IPS-11a (cell line): ENCODE measurements around the gene NR1D1.
"Not testable (repeated sequence)": the region's sequence is repeated elsewhere in the genome, so short reads cannot be mapped to it uniquely, and the experiment has no call there.

Source experiments
- H3K4me3 ChIP-seq: one replicate; pipeline ENCODE4 v1.5.1; 2013; ENCODE audit warnings: low read depth, low read length, control low read depth

Gene NR1D1

GRCh38 chr17:40100419-40100668, at the start of gene NR1D1:
Gene NR1D1, minus strand, starts transcription at chr17:40100589. Its CDS starts 495 bp downstream, at chr17:40100094.
- peak within 1 kb of the TSS; percentile 57 for H3K4me3 ChIP-seq

GRCh38 chr17:40148527-40148926, 48.1 kb upstream of the NR1D1 start:
- no peak overlapping the region for H3K4me3 ChIP-seq

DNA sequence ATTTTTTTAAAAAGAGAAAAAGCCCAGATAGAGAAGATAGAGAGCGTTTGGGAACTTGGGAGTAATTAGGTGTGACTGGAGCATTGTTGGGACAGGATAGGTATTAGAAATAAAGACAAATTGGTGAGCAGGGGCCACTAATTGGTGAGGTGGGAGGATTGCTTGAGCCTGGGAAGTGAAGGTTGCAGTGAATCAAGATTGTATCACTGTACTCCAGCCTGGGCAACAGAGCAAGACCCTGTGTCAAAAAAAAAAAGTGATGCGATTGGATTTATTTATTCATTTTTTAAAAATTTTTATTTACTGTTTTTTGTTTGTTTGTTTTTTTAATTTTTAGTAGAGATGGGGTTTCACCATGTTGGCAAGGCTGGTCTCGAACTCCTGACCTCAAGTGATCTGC, 45.1 kb upstream of the NR1D1 start:
- H3K4me3 ChIP-seq: no peak overlapping the region

DNA sequence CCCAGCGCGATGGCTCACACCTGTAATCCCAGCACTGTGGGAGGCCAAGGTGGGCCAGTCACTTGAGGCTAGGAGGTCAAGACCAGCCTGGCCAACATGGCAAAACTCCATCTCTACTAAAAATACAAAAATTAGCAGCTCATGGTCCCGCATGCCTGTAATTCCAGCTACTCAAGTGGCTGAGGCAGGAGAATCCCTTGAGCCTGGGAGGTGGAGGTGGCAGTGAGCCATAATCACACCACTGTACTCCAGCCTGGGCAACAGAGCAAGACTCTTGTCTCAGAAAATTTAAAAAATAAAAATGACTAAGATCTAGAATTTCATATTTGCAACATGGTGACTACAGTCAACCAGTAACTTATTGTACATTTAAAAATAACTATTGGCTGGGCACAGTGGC, 42.8 kb upstream of the NR1D1 start:
- H3K4me3 ChIP-seq: not testable (repeated sequence)

- H3K4me3 ChIP-seq: peak overlapping the region; percentile 89
These were observed 39.2 kb upstream of the NR1D1 start for GRCh38 chr17:40139566-40140058.

DNA sequence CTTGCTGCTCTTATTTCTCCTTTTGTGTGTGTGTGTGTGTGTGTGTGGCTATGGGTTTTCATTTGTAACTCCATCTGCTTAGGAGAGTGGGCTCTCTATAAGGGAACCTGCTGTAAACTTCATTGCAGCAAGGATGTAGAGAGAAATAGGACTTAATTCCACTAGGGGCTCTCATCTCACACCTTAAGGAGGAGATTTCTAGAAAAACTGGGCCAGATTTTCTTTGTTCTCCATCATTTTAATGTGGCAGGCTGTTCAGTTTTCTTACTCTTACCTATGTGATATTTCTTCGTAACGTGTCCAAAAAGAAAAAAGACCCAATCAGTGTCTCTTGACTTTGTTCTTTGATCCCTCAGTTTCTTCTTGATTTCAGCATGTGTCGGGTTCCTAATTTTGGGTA, 35.4 kb upstream of the NR1D1 start:
- no peak overlapping the region for H3K4me3 ChIP-seq

DNA sequence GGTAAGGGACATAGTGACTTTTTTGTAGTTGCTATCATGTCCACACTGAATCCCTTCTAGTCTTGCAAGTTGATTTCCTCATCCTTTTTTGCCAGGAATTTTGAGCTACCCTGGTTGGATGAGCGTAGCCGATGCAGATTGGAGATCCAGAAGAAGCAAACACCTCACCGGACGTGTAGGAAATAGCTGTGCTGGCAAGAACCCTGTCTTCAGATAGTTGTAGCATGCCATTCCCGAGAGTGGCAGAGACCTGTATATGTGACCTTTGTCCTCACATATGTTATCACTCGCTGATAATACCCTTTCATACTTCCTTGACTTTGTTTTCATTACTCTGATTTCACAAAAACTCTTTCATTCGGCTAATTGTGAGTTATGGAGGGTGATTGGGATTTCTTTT, 33.8 kb upstream of the NR1D1 start:
- H3K4me3 ChIP-seq: no peak overlapping the region

DNA sequence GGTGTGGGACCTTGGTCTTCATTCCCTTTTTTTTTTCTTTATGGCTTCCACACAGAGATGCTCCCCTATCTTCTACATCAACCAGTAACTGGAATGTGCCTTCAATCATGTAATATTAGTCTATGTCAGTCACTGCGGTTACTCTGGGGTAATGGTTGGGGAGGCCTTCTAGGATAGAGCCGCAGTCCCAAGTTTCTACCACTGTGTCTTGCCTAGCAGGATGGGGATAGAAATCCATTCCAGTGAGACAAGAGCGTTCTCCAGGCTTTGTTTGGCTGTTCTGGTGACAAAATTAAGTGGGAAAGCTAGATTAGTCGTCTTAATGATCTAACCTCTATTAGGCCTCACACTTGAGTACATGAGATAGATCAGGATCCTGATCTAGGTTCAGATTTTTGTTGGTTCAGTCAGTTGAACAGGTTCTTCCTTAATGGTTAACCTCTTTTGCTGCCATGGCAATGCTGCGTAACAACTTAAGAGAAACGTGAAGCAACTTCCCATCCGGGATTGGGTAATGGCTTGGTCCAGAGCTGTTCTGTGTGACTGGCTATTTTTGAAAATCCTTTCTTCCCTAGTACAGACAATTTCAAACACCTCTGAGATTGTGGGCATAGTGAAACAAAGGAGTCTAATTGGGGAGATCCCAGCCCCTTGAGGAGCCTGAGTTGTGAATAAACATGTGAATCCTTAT, 30.1 kb upstream of the NR1D1 start:
- no peak overlapping the region for H3K4me3 ChIP-seq

- H3K4me3 ChIP-seq: no peak overlapping the region
These were observed 29.1 kb upstream of the NR1D1 start for GRCh38 chr17:40129498-40129897.

DNA sequence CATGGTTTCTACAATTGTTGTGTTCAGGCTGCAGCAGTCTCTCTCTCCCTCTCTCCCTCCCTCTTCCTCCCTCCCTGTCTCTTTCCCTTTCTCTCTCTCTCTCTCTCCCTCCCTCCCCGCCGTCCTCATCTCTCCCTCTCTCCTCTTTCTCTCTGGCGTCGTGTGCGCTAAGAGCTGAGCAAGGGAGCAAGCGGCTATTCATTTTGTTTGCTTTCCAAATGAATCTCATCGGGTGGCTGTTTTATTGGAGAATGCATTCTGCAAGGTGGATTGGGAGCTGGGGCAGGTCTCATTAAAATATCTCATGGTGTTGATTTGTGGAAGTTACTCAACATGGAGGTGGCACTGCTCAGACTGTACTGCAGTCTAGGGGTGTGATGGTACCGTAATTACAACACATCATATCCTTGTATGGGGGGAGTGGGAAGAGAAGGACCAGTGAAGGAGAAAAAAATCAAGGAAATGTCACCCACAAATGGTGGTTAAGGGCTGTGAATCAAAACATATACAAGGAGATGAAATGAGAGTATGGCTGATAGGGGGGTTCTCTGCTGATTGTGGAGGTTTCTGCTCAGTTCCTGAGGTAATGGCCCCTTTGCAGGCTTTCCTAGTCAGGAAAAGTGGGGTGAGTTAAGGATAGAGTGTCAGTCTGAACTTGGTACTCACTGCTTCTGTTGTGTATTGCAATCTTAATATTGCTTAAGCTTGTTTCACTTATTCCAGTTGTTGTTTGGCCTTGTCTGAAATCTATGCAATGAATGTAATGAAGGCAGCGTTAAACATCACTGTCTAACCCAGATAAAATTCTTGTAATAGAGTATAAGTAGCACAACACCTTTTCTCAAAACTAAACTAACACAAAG, 24.1 kb upstream of the NR1D1 start:
- H3K4me3 ChIP-seq: peak overlapping the region; percentile 76

DNA sequence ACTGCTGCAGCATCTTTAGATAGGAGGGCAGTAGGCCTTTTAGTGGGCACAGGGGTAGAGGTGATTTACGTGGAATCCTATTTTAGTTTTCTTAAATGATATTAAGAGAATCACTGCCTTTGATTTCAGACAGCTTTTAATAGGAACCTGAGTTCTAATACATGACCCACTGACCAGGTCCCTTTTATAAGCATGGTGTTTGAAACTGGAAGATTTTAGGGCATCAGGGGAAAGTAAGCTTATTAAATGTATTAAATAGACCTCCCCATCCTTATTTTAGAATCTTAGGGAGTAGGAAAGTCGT, 23.4 kb upstream of the NR1D1 start:
- peak overlapping the region; percentile 76 for H3K4me3 ChIP-seq

DNA sequence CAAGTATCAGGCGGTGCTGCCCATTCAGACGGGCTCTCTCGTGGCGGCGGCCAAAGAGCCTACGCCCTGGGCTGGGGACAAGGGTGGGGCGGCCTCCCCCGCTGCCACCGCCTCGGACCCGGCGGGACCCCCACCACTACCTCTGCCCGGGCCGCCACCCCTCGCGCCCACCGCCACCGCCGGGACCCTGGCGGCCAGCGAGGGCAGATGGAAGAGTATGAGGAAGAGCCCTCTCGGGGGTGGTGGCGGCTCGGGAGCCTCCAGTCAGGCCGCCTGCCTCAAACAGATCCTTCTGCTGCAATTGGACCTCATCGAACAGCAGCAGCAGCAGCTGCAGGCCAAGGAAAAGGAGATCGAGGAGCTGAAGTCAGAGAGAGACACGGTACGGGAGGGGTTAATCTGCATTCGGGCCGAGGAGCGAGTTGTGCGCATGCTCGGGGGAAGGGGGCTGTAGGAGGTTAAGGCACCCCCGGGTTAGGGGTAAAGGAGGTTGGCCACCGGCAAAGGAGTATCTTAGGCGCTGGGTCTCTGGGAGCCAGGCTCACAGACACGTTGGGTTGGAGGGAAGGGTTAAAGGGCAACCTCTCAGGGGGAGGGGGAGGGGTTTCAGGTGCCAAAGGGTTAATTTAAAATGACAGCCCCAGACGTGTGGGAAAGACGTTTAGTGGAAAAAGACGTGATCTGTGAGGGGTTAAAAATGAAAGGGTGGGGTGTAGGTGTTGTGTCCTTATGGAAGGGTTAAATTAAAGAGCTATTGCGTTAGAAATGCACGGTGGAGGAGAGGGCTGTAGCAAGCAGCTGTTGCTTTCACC, 22.8 kb upstream of the NR1D1 start:
- H3K4me3 ChIP-seq: peak overlapping the region; percentile 76

DNA sequence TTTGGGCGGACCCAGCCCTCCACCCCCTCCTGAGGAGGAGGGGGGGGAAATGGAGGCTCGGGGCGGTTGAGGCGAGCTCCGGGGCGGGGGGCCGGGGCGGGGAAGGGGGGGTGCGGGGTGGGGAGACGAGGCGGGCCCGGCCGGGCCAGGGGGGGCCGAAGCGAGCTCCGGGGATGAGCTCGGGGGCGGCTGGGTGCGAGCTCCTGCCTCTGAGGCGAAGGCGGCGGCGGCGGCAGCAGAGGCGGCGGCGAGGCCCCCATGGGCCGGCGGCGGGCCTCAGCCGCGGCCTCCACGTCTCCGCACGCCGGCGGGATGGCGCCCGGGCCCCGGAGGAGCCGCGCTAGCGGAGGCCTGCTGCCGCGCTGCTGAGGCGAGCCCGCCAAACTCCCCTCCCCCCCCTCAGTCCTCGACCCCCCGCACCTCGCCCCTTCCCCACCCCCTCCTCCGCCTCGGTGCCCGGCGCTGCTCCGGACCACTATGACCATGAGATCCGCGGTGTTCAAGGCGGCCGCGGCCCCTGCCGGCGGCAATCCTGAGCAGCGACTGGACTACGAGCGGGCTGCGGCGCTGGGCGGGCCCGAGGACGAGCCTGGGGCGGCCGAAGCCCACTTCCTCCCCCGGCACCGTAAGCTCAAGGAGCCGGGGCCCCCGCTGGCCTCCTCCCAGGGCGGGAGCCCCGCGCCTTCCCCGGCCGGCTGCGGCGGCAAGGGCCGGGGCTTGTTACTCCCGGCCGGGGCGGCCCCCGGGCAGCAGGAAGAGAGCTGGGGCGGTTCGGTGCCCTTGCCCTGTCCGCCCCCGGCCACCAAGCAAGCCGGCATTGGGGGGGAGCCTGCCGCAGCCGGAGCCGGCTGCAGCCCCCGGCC, 22.0 kb upstream of the NR1D1 start:
- H3K4me3 ChIP-seq: peak overlapping the region; percentile 76

DNA sequence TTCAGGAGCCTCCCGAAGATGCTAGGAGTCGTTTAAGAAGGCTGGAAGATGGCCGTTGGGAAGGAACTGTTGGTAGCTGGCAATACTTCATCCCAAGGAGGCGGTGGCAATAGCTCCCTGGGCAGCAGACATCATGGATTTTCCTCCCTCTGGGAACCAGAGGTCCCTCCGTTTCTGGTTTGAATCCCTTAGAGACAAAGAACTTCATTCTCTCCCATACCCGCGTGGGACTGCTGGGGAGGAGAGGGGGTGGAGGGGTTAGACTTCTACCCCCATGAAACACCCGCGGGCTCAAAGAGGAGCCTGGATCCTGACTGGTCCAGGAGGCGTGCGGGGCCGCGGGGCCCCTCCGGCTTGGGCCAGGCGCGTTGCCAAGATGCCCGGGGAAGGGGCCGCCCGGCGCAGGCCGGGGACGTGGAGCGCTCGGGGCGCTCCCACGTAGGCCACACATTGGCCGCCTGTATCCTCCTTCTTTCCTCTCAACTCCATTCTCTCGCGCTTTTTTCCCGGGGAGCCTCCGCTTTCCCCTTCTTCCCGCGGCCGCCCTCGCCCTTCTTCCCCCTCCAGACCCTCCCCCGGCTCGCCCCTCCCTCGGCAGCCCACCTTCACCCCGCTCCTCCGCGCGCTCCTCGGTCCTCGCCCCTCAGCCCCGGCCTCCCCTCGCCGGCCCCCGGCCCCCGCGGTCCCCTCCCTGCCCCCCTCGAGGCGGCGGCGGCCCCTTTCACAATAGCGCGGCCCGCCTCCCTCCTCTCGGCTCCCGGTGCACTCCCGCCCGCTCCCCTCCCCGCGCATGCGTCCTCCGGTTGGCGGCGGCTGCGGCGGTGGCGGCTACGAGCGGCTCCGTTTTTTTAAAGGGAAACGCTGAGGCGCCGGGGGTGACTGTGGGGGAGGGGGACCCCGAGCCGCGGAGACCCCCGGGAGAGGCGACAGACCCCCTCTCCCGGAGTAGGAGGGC, 21.1 kb upstream of the NR1D1 start, which contains the start of gene MSL1:
Gene MSL1 (plus strand): TSS at position 791 of the 955 bp plus-strand sequence. CDS start 642 bp downstream, outside the sequence.
- peak within 1 kb of the TSS; percentile 76 for H3K4me3 ChIP-seq

DNA sequence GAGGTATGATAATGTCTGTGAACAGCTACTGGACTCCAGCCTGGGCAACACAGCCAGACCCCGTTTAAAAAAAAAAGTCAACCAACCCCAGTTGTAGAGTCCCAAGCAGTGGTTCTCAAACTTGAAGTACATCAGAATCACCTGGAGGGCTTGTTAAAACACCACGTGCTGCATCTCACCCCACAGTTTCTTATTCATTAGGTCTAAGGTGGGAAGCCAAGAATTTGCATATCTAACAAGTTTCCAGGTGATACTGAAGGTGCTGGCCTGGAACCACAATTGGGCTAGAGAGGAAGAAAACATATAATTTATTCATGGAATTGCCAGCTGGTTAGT, 14.7 kb upstream of the NR1D1 start:
- H3K4me3 ChIP-seq: no peak overlapping the region

GRCh38 chr17:40113907-40114245, 13.5 kb upstream of the NR1D1 start:
- no peak overlapping the region for H3K4me3 ChIP-seq

- peak overlapping the region; percentile 22 for H3K4me3 ChIP-seq
These were observed 12.9 kb upstream of the NR1D1 start for GRCh38 chr17:40113110-40113906.

- no peak overlapping the region for H3K4me3 ChIP-seq
These were observed 12.3 kb upstream of the NR1D1 start for GRCh38 chr17:40112718-40113109.

DNA sequence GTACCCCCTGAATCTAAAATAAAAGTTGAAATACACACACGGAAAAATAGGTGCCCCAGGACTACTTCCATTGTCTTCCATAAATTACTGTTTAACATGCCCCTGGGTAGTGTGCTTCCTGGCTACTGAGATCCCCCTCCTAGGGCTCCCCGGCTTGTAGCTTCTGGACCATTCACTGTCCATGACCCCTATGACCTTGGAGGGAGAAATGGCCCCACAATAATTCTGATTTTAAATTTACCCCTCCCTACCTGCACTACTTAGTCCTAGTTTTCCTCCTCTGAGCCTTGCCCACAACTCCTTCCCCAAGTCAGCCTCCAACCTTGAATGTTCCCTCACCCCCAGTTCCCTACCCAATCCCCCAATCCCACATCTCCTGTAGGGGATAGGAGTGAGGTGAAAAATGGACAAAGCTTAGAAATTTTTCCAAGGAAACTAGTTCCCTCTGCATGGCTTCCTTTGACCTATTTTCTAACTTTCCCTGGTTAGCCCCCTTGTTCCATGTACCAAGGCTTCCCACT, 11.9 kb upstream of the NR1D1 start:
- no peak overlapping the region for H3K4me3 ChIP-seq
